WTC11 (cell line): Measurements from ENCODE around the gene SRRT. TPM values are rescaled to one million over a fixed set of nuclear protein-coding genes. Genes with fewer than 3 reads are reported as not detected.

Source experiments
- ATAC-seq: fragments of 200-7000 bp; cut with Tn5 transposase; 2 replicates; pipeline ENCODE4 v1.10.0; 2021; ENCODE audit warnings: mild to moderate bottlenecking, moderate library complexity
- CTCF ChIA-PET: fragments of 300-600 bp; sonication (Branson Sonifier 250); formaldehyde crosslinking; loops from one replicate; lab custom pipeline; 2021; ENCODE audit warnings: antibody characterized with exemption; lab: Charles Lee
- POLR2A ChIA-PET: fragments of 350-600 bp; sonication (Branson Sonifier 250); formaldehyde crosslinking; loops from one replicate; lab custom pipeline; 2021; ENCODE audit warnings: antibody characterized with exemption; lab: Charles Lee
- DNase-seq: peaks from one replicate; pipeline ENCODE4 v3.0.0; 2021; ENCODE audit warnings: low spot score
- H3K27ac Mint-ChIP-seq: 2 replicates; pipeline ENCODE4 v1.8.0; 2021; ENCODE audit warnings: mixed read lengths
- H3K27me3 Mint-ChIP-seq: 2 replicates; pipeline ENCODE4 v1.8.0; 2021; ENCODE audit warnings: low read depth, mild to moderate bottlenecking, moderate library complexity, mixed read lengths
- H3K36me3 Mint-ChIP-seq: 2 replicates; pipeline ENCODE4 v1.8.0; 2021; ENCODE audit warnings: mixed read lengths
- H3K4me1 Mint-ChIP-seq: 2 replicates; pipeline ENCODE4 v1.8.0; 2022; ENCODE audit warnings: mixed read lengths
- H3K4me3 Mint-ChIP-seq: 2 replicates; pipeline ENCODE4 v1.8.0; 2021; ENCODE audit warnings: mild to moderate bottlenecking, moderate library complexity, mixed read lengths
- H3K9me3 Mint-ChIP-seq: 2 replicates; pipeline ENCODE4 v1.8.0; 2021; ENCODE audit warnings: mixed read lengths
- CREM ChIP-seq: sonication (generic); formaldehyde crosslinking; IDR thresholded peaks from 2 replicates; pipeline ENCODE4 v1.8.1; 2022; ENCODE audit warnings: mild to moderate bottlenecking, missing genetic modification reagents, moderate library complexity
- E2F1 ChIP-seq: sonication (generic); formaldehyde crosslinking; IDR thresholded peaks from 2 replicates; pipeline ENCODE4 v1.8.0; 2022; ENCODE audit warnings: mild to moderate bottlenecking, missing genetic modification reagents
- GTF2I ChIP-seq: fragments of 250-450 bp; sonication (Bioruptor Pico); conservative IDR thresholded peaks from 2 replicates; pipeline ENCODE4 v1.4.0; 2021; ENCODE audit warnings: mild to moderate bottlenecking
- HMGA2 ChIP-seq: fragments of 250-450 bp; sonication (Bioruptor Pico); IDR thresholded peaks from 2 replicates; pipeline ENCODE4 v1.4.0; 2021; ENCODE audit warnings: mild to moderate bottlenecking, moderate library complexity
- HMGXB4 ChIP-seq: sonication (generic); formaldehyde crosslinking; IDR thresholded peaks from 2 replicates; pipeline ENCODE4 v1.8.1; 2023; ENCODE audit warnings: mild to moderate bottlenecking, moderate library complexity, missing genetic modification reagents
- MXD4 ChIP-seq: fragments of 250-450 bp; sonication (Bioruptor Pico); IDR thresholded peaks from 2 replicates; pipeline ENCODE4 v1.8.0; 2021; ENCODE audit warnings: mild to moderate bottlenecking, moderate library complexity, borderline replicate concordance
- TCF7 ChIP-seq: sonication (generic); formaldehyde crosslinking; IDR thresholded peaks from 2 replicates; pipeline ENCODE4 v1.8.0; 2022; ENCODE audit warnings: mild to moderate bottlenecking, low read depth, missing genetic modification reagents, moderate library complexity
- TEAD1 ChIP-seq: sonication (generic); formaldehyde crosslinking; IDR thresholded peaks from 2 replicates; pipeline ENCODE4 v1.8.0; 2022; ENCODE audit warnings: mild to moderate bottlenecking, missing genetic modification reagents
- ZBTB21 ChIP-seq: sonication (generic); formaldehyde crosslinking; IDR thresholded peaks from 2 replicates; pipeline ENCODE4 v1.8.1; 2023; ENCODE audit warnings: mild to moderate bottlenecking, missing genetic modification reagents, borderline replicate concordance
- ZNF138 ChIP-seq: sonication (generic); formaldehyde crosslinking; conservative IDR thresholded peaks from 2 replicates; pipeline ENCODE4 v1.8.1; 2022; ENCODE audit warnings: mild to moderate bottlenecking, moderate library complexity, missing genetic modification reagents
- ZNF232 ChIP-seq: sonication (generic); formaldehyde crosslinking; IDR thresholded peaks from 2 replicates; pipeline ENCODE4 v1.8.0; 2022; ENCODE audit warnings: mild to moderate bottlenecking, missing genetic modification reagents
- ZNF281 ChIP-seq: sonication (generic); formaldehyde crosslinking; IDR thresholded peaks from 2 replicates; pipeline ENCODE4 v1.8.0; 2023; ENCODE audit warnings: mild to moderate bottlenecking, missing genetic modification reagents
- ZNF317 ChIP-seq: sonication (generic); formaldehyde crosslinking; IDR thresholded peaks from 2 replicates; pipeline ENCODE4 v1.8.1; 2023; ENCODE audit warnings: low read depth, mild to moderate bottlenecking, moderate library complexity, missing genetic modification reagents, borderline replicate concordance
- total RNA-seq: library from RNA; stranded (reverse); gene quantifications from 3 replicates; pipeline ENCODE4 v1.2.3, GENCODE V29; 2021
- TF ChIP-seq, protein P1 (sequence below): sonication (generic); formaldehyde crosslinking; conservative IDR thresholded peaks from 2 replicates; pipeline ENCODE4 v1.8.1; 2023; ENCODE audit warnings: mild to moderate bottlenecking, low read depth, missing genetic modification reagents, moderate library complexity
- TF ChIP-seq, protein P2 (sequence below): fragments of 250-450 bp; sonication (Bioruptor Pico); IDR thresholded peaks from 2 replicates; pipeline ENCODE4 v1.9.0; 2021; ENCODE audit warnings: moderate library complexity, mild to moderate bottlenecking, inconsistent platforms, borderline replicate concordance
- TF ChIP-seq, protein P3 (sequence below): sonication (generic); formaldehyde crosslinking; IDR thresholded peaks from 2 replicates; pipeline ENCODE4 v1.8.1; 2022; ENCODE audit warnings: low read depth, missing genetic modification reagents, borderline replicate concordance

SRRT gene
- total RNA-seq, 1 experiment from 2014 or later, result 238 TPM

DNA sequence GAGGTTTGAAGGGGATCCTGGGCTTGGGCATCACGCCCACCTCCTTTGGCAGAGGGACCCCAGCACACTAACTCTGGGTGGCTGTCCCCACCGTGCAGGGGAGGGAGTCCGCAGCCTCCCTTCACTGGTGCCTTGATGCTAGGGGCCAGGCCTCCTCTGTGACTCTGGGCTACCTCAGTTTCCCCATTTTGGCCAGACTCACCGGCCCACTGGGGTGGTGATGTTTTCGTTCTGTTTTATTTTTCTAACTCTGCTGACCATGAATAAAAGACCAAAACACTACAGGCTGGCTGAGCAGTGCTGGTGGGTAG, 8.2 kb upstream of the SRRT start (continued):
- TF ChIP-seq, protein P1, sequence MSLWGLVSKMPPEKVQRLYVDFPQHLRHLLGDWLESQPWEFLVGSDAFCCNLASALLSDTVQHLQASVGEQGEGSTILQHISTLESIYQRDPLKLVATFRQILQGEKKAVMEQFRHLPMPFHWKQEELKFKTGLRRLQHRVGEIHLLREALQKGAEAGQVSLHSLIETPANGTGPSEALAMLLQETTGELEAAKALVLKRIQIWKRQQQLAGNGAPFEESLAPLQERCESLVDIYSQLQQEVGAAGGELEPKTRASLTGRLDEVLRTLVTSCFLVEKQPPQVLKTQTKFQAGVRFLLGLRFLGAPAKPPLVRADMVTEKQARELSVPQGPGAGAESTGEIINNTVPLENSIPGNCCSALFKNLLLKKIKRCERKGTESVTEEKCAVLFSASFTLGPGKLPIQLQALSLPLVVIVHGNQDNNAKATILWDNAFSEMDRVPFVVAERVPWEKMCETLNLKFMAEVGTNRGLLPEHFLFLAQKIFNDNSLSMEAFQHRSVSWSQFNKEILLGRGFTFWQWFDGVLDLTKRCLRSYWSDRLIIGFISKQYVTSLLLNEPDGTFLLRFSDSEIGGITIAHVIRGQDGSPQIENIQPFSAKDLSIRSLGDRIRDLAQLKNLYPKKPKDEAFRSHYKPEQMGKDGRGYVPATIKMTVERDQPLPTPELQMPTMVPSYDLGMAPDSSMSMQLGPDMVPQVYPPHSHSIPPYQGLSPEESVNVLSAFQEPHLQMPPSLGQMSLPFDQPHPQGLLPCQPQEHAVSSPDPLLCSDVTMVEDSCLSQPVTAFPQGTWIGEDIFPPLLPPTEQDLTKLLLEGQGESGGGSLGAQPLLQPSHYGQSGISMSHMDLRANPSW, result no peak
- no peak for TF ChIP-seq GTF2I (CRISPR knock-in tag)
- TF ChIP-seq HMGA2 (CRISPR knock-in tag), result no peak
- TF ChIP-seq ZNF232, result no peak
- TF ChIP-seq, protein P2, sequence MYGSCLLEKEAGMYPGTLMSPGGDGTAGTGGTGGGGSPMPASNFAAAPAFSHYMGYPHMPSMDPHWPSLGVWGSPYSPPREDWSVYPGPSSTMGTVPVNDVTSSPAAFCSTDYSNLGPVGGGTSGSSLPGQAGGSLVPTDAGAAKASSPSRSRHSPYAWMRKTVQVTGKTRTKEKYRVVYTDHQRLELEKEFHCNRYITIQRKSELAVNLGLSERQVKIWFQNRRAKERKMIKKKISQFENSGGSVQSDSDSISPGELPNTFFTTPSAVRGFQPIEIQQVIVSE (CRISPR knock-in tag), result no peak
- no peak for TF ChIP-seq TCF7 (CRISPR knock-in tag)
- no peak for TF ChIP-seq ZNF138 (CRISPR knock-in tag)

GRCh38 chr7:100867040-100867775, 7.7 kb upstream of the SRRT start, which contains the start of gene TRIP6:
Gene TRIP6 (plus strand): TSS chr7:100867387. CDS start chr7:100867498, 111 bp downstream.
- DNase-seq, result peak; percentile 91
- POLR2A ChIA-PET, result interaction anchor here (0.5 to 2.1 kb wide), 6 partner anchors 8 to 40 kb away, joined by 3 to 7 read pairs (median 4); partner anchors contain the start of genes EPHB4, SLC12A9, SRRT and UFSP1
- peaks cover 31% of the 10 kb centered on the region for H3K36me3 Mint-ChIP-seq
- H3K9me3 Mint-ChIP-seq, result no peaks in the 10 kb centered on the region
- H3K4me3 Mint-ChIP-seq, result peak within 1 kb of the TSS; percentile 92
- no peaks in the 10 kb centered on the region for H3K27me3 Mint-ChIP-seq
- H3K27ac Mint-ChIP-seq, result peak within 1 kb of the TSS; percentile 95
- peak; percentile 51 for ATAC-seq
- CTCF ChIA-PET, result interaction anchor here (0.5 to 1.0 kb wide), 6 partner anchors 15 to 192 kb away, joined by 3 to 4 read pairs (median 3); partner anchors contain the start of genes MUC3A, POP7, SLC12A9 and UFSP1
- H3K4me1 Mint-ChIP-seq, result peaks cover 8% of the 10 kb centered on the region
- TF ChIP-seq TEAD1 (peak; percentile 95), ZNF317 (CRISPR knock-in tag) (no peak), E2F1 (CRISPR knock-in tag) (0 out of 2 replicates have a peak, but pooled peaks have one; percentile 22), HMGXB4 (CRISPR knock-in tag) (no peak), ZBTB21 (CRISPR knock-in tag) (no peak), ZNF281 (no peak; the same call in 1 of the 2 replicates), CREM (CRISPR knock-in tag) (peak; percentile 77; the same call in 1 of the 2 replicates), MXD4 (CRISPR knock-in tag) (no peak)
- TF ChIP-seq, protein P3, sequence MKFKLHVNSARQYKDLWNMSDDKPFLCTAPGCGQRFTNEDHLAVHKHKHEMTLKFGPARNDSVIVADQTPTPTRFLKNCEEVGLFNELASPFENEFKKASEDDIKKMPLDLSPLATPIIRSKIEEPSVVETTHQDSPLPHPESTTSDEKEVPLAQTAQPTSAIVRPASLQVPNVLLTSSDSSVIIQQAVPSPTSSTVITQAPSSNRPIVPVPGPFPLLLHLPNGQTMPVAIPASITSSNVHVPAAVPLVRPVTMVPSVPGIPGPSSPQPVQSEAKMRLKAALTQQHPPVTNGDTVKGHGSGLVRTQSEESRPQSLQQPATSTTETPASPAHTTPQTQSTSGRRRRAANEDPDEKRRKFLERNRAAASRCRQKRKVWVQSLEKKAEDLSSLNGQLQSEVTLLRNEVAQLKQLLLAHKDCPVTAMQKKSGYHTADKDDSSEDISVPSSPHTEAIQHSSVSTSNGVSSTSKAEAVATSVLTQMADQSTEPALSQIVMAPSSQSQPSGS (CRISPR knock-in tag), result 0 out of 2 replicates have a peak, but pooled peaks have one; percentile 47
- TF ChIP-seq, protein P1, result no peak
